ENCODE data around the gene OXCT2. TPM values are rescaled to one million over a fixed set of nuclear protein-coding genes. Genes with fewer than 3 reads are reported as not detected.
"Not testable (repeated sequence)": the region's sequence is repeated elsewhere in the genome, so short reads cannot be mapped to it uniquely, and the experiment has no call there.

The OXCT2 gene
- total RNA-seq (under 1 TPM; 0.14 to 0.17 TPM), polyA plus RNA-seq (under 1 TPM; 0.11 to 0.47 TPM)

DNA sequence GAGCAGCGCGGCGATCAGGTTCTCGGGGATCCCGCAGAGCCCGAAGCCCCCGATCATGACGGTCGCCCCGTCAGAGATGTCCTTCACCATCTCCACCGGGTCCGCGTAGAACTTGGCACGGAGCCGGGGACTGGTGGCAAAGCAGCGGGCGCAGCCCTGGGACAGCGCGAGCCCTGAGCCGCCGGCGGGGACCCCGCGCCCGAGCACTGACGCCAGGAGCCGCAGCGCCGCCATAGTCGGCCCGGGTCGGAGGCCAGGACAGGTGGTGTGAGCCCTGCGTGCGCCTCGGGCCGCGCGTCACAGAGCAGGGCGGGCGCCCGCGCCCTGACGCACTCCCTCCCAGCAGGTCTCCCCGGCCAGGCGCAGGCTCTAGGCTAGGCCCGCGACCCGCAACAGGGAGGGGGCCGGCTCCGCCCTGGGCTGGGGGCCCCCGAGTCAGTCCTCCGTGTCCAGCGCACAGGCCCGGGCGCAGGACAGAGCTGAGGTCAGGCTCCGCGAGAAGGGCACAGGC is at the start of gene OXCT2:
OXCT2 (minus strand) TSS at position 327 of the 511 bp plus-strand sequence; CDS start at position 234, 93 bp downstream.
- 7% methylated on average over 48 of the region's 57 CpGs for WGBS
- not testable (repeated sequence) for H3K27ac ChIP-seq (ENCODE audit: low read depth in 1 of 2, low read length in 2 of 2); H3K9ac ChIP-seq (ENCODE audit: low read depth in 1 of 2, low read length in 2 of 2); H3K4me1 ChIP-seq (ENCODE audit: control insufficient read depth in 4 of 4, insufficient read depth in 4 of 4, low read length in 3 of 4); DNase-seq (ENCODE audit: low spot score); H3K36me3 ChIP-seq (ENCODE audit: control insufficient read depth in 4 of 4, insufficient read depth in 3 of 4, low read depth in 1 of 4, low read length in 3 of 4); H3K9me3 ChIP-seq (ENCODE audit: control insufficient read depth in 4 of 4, low read length in 3 of 4); H3K4me3 ChIP-seq (ENCODE audit: low read depth in 1 of 3, low read length in 3 of 3); H3K27me3 ChIP-seq (ENCODE audit: control insufficient read depth in 4 of 4, insufficient read depth in 4 of 4, low read length in 3 of 4)

DNA sequence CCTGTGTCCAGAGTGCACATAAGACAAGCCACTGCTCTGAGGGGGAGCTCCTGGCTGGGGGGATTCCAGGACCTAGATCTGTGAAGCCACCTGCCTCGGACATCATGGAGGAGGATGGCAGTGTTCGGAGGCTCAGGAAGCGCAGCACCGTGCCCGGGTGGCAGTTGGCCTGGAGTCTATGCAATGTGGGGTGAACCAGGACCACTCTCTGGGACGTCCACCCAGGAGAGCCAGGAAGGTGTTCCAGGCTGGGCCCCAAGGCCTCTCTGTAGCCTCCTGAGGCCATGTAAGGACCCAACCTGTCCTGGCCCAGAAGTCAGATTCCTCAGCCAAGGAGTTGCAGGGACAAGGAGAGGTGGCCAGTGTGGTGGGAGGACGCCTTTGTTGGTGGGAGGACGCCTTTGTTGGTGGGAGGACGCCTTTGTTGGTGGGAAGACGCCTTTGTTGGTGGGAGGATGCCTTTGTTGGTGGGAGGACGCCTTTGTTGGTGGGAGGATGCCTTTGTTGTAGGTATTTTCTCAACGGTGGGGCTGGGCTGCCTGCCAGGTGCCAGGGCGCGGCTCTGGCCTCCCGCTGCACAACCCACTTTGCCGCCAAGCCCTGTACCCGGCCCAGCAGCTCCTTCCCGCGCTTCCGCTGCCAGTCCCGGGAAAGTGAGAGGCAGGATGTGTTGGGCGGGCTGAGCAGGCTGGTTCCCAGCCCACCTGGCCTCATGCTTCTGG is 48.1 kb upstream of the OXCT2 start:
- Histone ChIP-seq H3K9me3 (ENCODE audit: control insufficient read depth in 4 of 4, low read length in 3 of 4) (no peaks in the 10 kb centered on the region), H3K9ac (ENCODE audit: low read depth in 1 of 2, low read length in 2 of 2) (no peak overlapping the region), H3K27me3 (ENCODE audit: control insufficient read depth in 4 of 4, insufficient read depth in 4 of 4, low read length in 3 of 4) (no peaks in the 10 kb centered on the region), H3K4me3 (ENCODE audit: low read depth in 1 of 3, low read length in 3 of 3) (no peak overlapping the region), H3K4me1 (ENCODE audit: control insufficient read depth in 4 of 4, insufficient read depth in 4 of 4, low read length in 3 of 4) (peaks cover 0 to 4% (median 0%) of the 10 kb centered on the region in 4 donors), H3K36me3 (ENCODE audit: control insufficient read depth in 4 of 4, insufficient read depth in 3 of 4, low read depth in 1 of 4, low read length in 3 of 4) (no peaks in the 10 kb centered on the region), H3K27ac (ENCODE audit: low read depth in 1 of 2, low read length in 2 of 2) (no peak overlapping the region)
- no peak for DNase-seq (ENCODE audit: low spot score)
- whole genome bisulfite sequencing: 90% methylated on average over 22 of the region's 22 CpGs
- TF ChIP-seq TAF1 (conservative IDR thresholded peaks at IDR 0.05) (no peak), GABPA (IDR thresholded peaks at IDR 0.05 in 1 of 2, conservative IDR thresholded peaks at IDR 0.05 in 1 of 2) (no peak), FOXA1 (IDR thresholded peaks at IDR 0.05) (no peak), SP1 (IDR thresholded peaks at IDR 0.05) (no peak), REST (IDR thresholded peaks at IDR 0.05) (no peak), HNF4G (IDR thresholded peaks at IDR 0.05) (no peak), NR2F2 (IDR thresholded peaks at IDR 0.05) (no peak), FOXA2 (IDR thresholded peaks at IDR 0.05) (no peak), RXRA (IDR thresholded peaks at IDR 0.05) (no peak), YY1 (IDR thresholded peaks at IDR 0.05) (no peak), RAD21 (IDR thresholded peaks at IDR 0.05) (no peak), EGR1 (IDR thresholded peaks at IDR 0.05; ENCODE audit: low read depth in 2 of 2) (no peak), HNF4A (conservative IDR thresholded peaks at IDR 0.05) (no peak), JUND (IDR thresholded peaks at IDR 0.05) (no peak)
- TF ChIP-seq, protein P1, sequence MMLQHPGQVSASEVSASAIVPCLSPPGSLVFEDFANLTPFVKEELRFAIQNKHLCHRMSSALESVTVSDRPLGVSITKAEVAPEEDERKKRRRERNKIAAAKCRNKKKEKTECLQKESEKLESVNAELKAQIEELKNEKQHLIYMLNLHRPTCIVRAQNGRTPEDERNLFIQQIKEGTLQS (IDR thresholded peaks at IDR 0.05): no peak
- TF ChIP-seq, protein P2, sequence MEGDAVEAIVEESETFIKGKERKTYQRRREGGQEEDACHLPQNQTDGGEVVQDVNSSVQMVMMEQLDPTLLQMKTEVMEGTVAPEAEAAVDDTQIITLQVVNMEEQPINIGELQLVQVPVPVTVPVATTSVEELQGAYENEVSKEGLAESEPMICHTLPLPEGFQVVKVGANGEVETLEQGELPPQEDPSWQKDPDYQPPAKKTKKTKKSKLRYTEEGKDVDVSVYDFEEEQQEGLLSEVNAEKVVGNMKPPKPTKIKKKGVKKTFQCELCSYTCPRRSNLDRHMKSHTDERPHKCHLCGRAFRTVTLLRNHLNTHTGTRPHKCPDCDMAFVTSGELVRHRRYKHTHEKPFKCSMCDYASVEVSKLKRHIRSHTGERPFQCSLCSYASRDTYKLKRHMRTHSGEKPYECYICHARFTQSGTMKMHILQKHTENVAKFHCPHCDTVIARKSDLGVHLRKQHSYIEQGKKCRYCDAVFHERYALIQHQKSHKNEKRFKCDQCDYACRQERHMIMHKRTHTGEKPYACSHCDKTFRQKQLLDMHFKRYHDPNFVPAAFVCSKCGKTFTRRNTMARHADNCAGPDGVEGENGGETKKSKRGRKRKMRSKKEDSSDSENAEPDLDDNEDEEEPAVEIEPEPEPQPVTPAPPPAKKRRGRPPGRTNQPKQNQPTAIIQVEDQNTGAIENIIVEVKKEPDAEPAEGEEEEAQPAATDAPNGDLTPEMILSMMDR (IDR thresholded peaks at IDR 0.05; ENCODE audit: low read depth, low read length, missing input control): no peak
- TF ChIP-seq, protein P3, sequence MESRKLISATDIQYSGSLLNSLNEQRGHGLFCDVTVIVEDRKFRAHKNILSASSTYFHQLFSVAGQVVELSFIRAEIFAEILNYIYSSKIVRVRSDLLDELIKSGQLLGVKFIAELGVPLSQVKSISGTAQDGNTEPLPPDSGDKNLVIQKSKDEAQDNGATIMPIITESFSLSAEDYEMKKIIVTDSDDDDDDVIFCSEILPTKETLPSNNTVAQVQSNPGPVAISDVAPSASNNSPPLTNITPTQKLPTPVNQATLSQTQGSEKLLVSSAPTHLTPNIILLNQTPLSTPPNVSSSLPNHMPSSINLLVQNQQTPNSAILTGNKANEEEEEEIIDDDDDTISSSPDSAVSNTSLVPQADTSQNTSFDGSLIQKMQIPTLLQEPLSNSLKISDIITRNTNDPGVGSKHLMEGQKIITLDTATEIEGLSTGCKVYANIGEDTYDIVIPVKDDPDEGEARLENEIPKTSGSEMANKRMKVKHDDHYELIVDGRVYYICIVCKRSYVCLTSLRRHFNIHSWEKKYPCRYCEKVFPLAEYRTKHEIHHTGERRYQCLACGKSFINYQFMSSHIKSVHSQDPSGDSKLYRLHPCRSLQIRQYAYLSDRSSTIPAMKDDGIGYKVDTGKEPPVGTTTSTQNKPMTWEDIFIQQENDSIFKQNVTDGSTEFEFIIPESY (IDR thresholded peaks at IDR 0.05): no peak
- TF ChIP-seq, protein P4, sequence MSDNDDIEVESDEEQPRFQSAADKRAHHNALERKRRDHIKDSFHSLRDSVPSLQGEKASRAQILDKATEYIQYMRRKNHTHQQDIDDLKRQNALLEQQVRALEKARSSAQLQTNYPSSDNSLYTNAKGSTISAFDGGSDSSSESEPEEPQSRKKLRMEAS (IDR thresholded peaks at IDR 0.05): no peak
